Immature natural killer cell (primary cell): Measurements from ENCODE around the gene KSR1. TPM values are rescaled to one million over a fixed set of nuclear protein-coding genes. Genes with fewer than 3 reads are reported as not detected.
A peak's percentile ranks its signal among the peaks of the same experiment; 100 is the strongest.

Experiments used
- DNase-seq, 3 donors: peaks; one replicate each; pipeline ENCODE4 v3.0.0; 2022; ENCODE audit warnings: mixed read lengths in 1 of 3
- H3K27ac Mint-ChIP-seq, 6 donors: one replicate each; pipeline ENCODE4 v1.8.0; 2020; ENCODE audit warnings: mixed read lengths in 6 of 6, mild to moderate bottlenecking in 5 of 6, inconsistent platforms in 4 of 6, moderate library complexity in 3 of 6
- H3K27me3 Mint-ChIP-seq, 3 donors: one replicate each; pipeline ENCODE4 v1.8.0; 2020 to 2021; ENCODE audit warnings: low read depth in 3 of 3, mild to moderate bottlenecking in 3 of 3, mixed read lengths in 3 of 3, moderate library complexity in 3 of 3, inconsistent platforms in 1 of 3
- H3K36me3 Mint-ChIP-seq, 3 donors: one replicate each; pipeline ENCODE4 v1.8.0; 2020; ENCODE audit warnings: mixed read lengths in 3 of 3, inconsistent platforms in 2 of 3, mild to moderate bottlenecking in 2 of 3
- H3K4me1 Mint-ChIP-seq, 2 donors: one replicate each; pipeline ENCODE4 v1.8.0; 2020; ENCODE audit warnings: inconsistent platforms in 2 of 2, mild to moderate bottlenecking in 2 of 2, mixed read lengths in 2 of 2, moderate library complexity in 1 of 2
- H3K4me3 Mint-ChIP-seq, 5 donors: one replicate each; pipeline ENCODE4 v1.8.0; 2020; ENCODE audit warnings: mild to moderate bottlenecking in 5 of 5, mixed read lengths in 5 of 5, inconsistent platforms in 3 of 5, moderate library complexity in 3 of 5
- H3K9me3 Mint-ChIP-seq, 6 donors: one replicate each; pipeline ENCODE4 v1.8.0; 2020; ENCODE audit warnings: mild to moderate bottlenecking in 6 of 6, mixed read lengths in 6 of 6, inconsistent platforms in 4 of 6, moderate library complexity in 3 of 6
- polyA plus RNA-seq, 3 donors: library from polyadenylated mRNA; unstranded; fragments of 300-500 nt; fragmentation: Illumina TruSeq; gene quantifications; one replicate each; pipeline ENCODE4 v1.2.3, GENCODE V29; 2021

Gene KSR1
- polyA plus RNA-seq, 3 donors from 2014 or later: 1.8 to 5.6 (median 2.6) TPM

DNA sequence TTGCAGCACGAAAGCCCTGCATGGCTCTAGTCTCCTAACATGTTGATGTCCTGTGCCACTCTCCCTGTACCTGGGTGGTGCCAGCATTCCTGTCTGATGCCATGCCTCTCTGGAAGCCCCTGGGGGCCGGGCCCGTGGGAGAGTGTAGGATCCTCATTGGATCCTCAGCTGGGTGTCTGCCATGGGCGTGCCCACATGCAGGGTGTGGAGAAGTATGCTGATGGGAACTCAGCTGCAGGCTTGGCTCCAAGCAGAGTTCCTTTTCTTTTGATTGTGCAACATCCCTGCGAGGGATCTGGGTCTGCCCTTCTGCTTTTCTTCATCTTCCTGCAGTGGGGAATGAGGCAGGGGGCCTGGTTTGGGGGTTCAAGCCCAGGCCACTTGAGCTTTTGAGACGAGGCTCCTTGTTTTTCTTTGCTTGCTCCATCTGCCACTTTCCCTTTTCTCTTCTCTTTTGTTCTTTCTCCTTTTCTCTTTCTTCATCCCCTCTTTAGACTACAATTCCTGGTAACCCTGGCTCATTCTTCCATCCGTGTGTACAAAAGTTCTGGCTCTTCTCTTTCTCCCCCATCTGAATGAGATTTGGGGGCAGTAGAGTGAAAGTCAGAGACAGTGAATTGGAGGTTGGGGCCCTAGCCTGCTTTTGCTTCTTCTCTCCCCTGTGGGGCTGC is 32.9 kb downstream of the KSR1 start:
- Mint-ChIP-seq H3K27ac (no peak overlapping the region), H3K9me3 (no peaks in the 10 kb centered on the region), H3K4me1 (peaks cover 15 to 52% of the 10 kb centered on the region in 2 donors), H3K27me3 (peaks cover 0 to 2% (median 1%) of the 10 kb centered on the region in 3 donors), H3K36me3 (peaks cover 0 to 4% (median 0%) of the 10 kb centered on the region in 3 donors), H3K4me3 (no peak overlapping the region)
- no peak for DNase-seq

DNA sequence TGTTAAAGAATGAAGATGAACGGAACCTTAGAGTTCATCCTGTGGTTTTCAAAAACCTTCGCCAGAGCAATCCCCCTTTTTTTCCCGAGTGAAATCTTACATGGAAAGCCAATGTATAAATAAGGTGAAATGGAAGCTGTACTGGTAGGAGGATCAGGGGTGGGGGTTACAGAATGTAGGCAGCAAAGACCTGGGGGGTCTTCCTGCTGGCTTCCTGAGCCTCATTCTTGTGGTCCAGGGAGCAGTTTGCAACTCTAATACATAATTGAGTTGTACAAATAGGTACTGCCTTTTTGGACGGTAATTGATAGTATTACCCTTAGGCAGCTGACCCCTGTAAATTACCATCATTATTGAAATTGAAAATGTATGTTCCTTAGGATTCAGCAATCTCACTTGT is 34.1 kb downstream of the KSR1 start:
- DNase-seq: no peak
- peaks cover 0 to 4% (median 0%) of the 10 kb centered on the region in 3 donors for H3K36me3 Mint-ChIP-seq
- H3K9me3 Mint-ChIP-seq: no peaks in the 10 kb centered on the region
- peaks cover 15 to 55% of the 10 kb centered on the region in 2 donors for H3K4me1 Mint-ChIP-seq
- peak overlapping the region in 1 of 6 donors; percentile 30 for H3K27ac Mint-ChIP-seq
- H3K4me3 Mint-ChIP-seq: no peak overlapping the region
- H3K27me3 Mint-ChIP-seq: peaks cover 0 to 2% (median 0%) of the 10 kb centered on the region in 3 donors

DNA sequence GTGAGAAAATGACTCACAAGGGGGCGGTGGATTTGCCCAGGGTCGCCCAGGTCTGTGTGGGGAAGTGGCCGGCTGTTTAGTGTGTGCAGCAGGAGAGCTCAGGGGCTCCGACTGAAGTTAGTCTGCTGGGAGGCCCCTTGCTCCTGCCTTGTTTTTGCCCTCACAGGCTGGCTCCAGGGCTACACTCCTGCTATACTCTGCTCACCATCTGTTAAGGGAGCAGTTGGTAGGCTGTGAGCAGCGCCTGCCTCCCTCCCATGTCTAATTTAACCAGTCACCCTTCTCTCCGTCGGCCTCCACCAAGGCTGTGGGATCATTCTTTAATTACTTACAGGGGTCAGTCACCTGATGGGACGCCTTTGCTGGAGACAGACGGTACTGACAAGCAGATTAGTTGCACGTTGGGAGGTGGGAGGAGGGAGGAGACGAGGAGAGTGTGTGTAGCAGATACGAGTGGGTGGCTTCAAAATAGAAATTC is 35.5 kb downstream of the KSR1 start:
- Mint-ChIP-seq H3K4me3 (peak overlapping the region in 1 of 5 donors; percentile 15), H3K27ac (peak overlapping the region in 4 of 6 donors; percentile 12 to 26 (median 20)), H3K27me3 (peaks cover 0 to 2% (median 0%) of the 10 kb centered on the region in 3 donors), H3K9me3 (no peaks in the 10 kb centered on the region), H3K36me3 (peaks cover 0 to 4% (median 0%) of the 10 kb centered on the region in 3 donors), H3K4me1 (peaks cover 15 to 55% of the 10 kb centered on the region in 2 donors)
- no peak for DNase-seq

DNA sequence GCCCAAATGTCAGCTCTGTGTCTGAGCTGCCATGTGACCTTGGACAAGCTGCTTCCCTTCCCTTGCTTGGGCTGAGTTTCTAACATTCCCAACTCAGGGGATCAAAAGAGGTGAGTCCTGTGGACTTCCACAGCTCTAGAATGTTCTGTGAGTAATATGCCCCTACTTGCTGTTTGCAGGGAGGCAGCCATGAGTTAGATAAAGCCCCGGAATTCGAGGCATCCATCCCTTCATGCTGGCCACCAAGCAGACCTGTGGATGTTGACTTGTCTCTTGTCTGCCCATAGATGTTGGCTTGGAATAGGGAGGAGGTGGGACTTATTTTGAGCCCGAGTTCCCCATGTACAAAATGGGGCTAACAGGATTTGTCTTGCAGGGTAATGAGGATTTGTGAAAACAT is 36.2 kb downstream of the KSR1 start:
- DNase-seq: no peak
- Mint-ChIP-seq H3K9me3 (no peaks in the 10 kb centered on the region), H3K4me3 (no peak overlapping the region), H3K27me3 (peaks cover 0 to 2% (median 0%) of the 10 kb centered on the region in 3 donors), H3K4me1 (peaks cover 15 to 55% of the 10 kb centered on the region in 2 donors), H3K36me3 (peaks cover 0 to 4% (median 0%) of the 10 kb centered on the region in 3 donors), H3K27ac (peak overlapping the region in 1 of 6 donors; percentile 13)

DNA sequence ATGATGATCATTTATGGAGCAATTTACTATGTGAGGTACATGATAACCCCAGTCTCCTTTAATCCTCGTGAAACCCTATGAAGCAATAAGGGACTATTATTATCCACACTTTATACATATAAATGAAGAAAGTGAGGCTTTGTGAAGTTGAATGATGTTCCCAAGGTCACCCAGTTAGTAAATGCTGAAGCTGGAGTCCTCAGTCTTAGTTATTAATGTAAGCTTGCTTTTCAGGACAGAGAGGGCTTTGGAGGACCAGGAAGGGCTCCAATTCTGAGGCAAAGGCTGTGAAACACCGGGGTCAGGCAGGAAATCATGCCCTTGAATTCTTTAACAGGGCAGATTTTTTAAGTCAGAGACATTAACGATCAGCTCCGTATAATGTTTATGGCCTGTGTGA is 36.8 kb downstream of the KSR1 start:
- Mint-ChIP-seq H3K36me3 (peaks cover 0 to 4% (median 0%) of the 10 kb centered on the region in 3 donors), H3K27ac (peak overlapping the region in 1 of 6 donors; percentile 13), H3K27me3 (peaks cover 0 to 2% (median 0%) of the 10 kb centered on the region in 3 donors), H3K4me3 (no peak overlapping the region), H3K9me3 (no peaks in the 10 kb centered on the region), H3K4me1 (peaks cover 15 to 50% of the 10 kb centered on the region in 2 donors)
- no peak for DNase-seq

DNA sequence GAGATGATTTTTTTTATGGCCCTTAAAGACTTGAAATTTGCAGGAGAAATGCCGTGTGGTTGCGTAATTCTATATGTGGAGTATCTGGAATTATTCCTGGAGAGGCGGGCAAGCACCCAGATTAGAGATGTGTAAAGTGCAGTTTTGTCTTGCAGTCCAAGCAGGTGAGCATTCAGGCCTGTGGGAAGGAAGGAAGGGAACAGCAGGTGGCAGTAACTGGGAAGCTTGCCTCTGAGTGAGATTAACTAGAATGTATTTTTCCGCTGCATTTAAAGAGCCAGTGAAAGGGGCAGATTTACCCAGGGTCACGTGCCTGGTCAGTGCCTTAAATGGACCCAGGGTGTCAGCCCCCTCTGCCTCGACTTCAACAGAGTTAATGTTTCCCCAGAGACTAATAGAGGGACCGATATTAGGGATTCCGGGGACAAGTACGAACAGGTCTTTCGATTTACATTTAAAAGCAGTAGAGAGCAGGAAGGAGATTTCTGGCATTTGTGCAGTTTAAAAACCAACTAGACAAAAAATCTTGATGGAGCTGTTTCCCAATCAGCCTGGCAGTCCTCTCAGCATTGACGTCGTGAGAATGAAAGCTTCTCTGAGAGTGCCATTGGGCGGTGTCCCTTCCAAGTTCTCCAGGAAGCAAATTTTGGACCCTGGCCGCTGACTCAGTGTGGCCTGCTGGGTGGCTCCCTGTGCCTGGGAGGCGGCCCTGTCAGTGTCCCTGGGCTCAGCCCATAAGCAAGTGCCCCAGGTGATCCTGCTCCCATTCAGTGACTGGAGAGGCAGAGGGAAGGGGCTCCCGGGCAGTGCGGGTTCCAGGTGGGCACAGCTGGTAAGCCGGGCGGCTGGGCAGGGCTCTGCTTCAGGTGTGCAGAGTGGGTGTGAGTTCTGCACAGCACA is 38.2 kb downstream of the KSR1 start:
- DNase-seq: no peak
- Mint-ChIP-seq H3K4me3 (no peak overlapping the region), H3K4me1 (peaks cover 16 to 53% of the 10 kb centered on the region in 2 donors), H3K36me3 (peaks cover 0 to under 1% (median 0%) of the 10 kb centered on the region in 3 donors), H3K27me3 (peaks cover 0 to 2% (median 0%) of the 10 kb centered on the region in 3 donors), H3K27ac (no peak overlapping the region), H3K9me3 (no peaks in the 10 kb centered on the region)

DNA sequence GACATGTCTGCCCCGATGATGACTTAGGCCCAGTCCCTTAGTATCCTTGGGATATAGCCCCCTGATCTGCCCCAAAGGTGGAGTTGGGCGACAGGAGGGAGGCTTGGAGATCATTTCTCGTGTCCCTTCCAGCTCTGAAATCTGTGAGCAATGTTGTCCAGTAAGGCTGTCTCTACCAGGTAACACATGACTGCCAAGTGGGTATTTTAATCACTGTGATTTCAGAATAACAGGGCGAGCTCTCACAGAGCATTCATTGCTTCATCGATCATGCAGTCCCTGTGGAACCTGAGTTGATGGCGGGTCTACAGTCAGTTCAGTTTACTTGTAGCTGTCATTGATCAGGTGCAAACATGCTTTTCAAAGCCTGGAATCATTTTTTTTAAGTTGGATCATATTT is 39.2 kb downstream of the KSR1 start:
- H3K4me3 Mint-ChIP-seq: no peak overlapping the region
- H3K4me1 Mint-ChIP-seq: peaks cover 16 to 48% of the 10 kb centered on the region in 2 donors
- peaks cover 0 to 8% (median 0%) of the 10 kb centered on the region in 3 donors for H3K36me3 Mint-ChIP-seq
- H3K27ac Mint-ChIP-seq: no peak overlapping the region
- H3K9me3 Mint-ChIP-seq: no peaks in the 10 kb centered on the region
- no peak for DNase-seq
- peaks cover 0 to 2% (median 0%) of the 10 kb centered on the region in 3 donors for H3K27me3 Mint-ChIP-seq

DNA sequence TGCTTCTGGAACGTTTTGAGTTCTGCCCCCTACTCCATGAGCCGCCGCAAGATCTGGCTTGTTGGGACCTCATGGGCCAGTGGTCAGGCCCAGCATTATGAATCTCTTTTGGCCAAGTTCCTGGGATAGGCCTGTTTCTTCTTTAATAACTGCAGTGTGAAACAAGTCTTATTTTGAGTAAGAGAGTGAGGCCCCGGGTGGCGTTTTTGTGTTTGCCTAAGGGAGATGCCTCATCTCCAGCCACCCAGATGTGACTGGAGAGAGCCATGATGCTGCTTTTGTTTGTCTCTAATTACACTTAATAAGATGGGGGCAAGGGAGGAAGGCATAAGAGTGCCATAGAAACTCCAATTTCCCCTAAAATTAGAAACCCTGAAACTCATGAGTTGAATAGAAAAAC is 39.8 kb downstream of the KSR1 start:
- H3K27ac Mint-ChIP-seq: no peak overlapping the region
- no peak for DNase-seq
- H3K9me3 Mint-ChIP-seq: no peaks in the 10 kb centered on the region
- H3K36me3 Mint-ChIP-seq: peaks cover 0 to 9% (median 0%) of the 10 kb centered on the region in 3 donors
- H3K4me3 Mint-ChIP-seq: no peak overlapping the region
- peaks cover 14 to 42% of the 10 kb centered on the region in 2 donors for H3K4me1 Mint-ChIP-seq
- H3K27me3 Mint-ChIP-seq: peaks cover 0 to 2% (median 0%) of the 10 kb centered on the region in 3 donors

DNA sequence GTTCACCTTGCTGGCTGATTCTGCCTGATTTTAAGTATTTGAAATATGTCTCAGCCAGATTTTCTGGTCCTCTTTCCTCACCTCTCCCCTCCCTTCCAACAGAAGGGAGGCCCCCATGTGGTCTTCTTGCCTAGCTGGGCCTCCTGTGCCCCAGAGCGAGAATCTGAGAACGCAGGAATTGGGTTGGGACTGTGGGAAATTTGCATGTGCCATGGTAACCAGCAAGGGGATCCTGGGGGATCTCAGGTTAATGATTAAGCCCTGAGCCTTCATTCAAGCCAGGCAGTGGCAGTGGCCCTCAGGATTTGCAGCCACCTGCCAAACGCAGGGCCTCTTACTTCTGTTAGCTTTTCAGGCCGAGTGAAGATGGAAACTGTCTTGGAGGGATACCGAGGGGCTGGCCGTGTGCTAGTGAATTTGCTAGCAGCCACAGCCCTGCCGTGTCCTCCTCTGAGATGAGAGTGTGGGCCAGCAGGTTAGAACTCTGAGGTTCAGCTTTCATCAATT is 40.2 kb downstream of the KSR1 start:
- H3K27ac Mint-ChIP-seq: no peak overlapping the region
- no peaks in the 10 kb centered on the region for H3K9me3 Mint-ChIP-seq
- no peak overlapping the region for H3K4me3 Mint-ChIP-seq

DNA sequence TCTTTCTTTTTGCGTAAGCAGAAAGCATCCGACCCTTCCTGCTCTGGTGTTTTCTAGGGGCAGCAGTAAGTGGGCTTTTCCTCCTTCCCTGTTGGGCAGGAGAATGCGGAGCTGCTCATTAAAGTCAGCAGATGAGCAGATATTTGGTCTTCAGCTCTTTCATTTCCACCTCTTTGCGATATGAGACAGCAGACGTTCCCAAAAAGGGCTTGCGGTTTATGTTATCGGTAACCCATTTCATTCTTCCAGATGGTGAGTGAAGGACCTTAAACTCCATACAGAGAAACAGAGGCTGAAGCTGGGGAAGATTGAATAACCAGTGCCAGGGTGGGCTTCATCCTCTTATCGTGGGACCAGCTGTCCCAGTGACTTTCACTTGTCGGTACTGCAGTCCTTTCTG is 40.7 kb downstream of the KSR1 start:
- Mint-ChIP-seq H3K27ac (peak overlapping the region in 1 of 6 donors; percentile 18), H3K36me3 (peaks cover 0 to 9% (median 0%) of the 10 kb centered on the region in 3 donors), H3K4me3 (no peak overlapping the region), H3K4me1 (peaks cover 4 to 33% of the 10 kb centered on the region in 2 donors), H3K9me3 (no peaks in the 10 kb centered on the region), H3K27me3 (peaks cover 0 to 2% (median 0%) of the 10 kb centered on the region in 3 donors)
- no peak for DNase-seq

More for the DNA sequence above, 40.2 kb downstream of the KSR1 start:
- no peak for DNase-seq
- peaks cover 0 to 9% (median 0%) of the 10 kb centered on the region in 3 donors for H3K36me3 Mint-ChIP-seq
- peaks cover 0 to 2% (median 0%) of the 10 kb centered on the region in 3 donors for H3K27me3 Mint-ChIP-seq
- H3K4me1 Mint-ChIP-seq: peaks cover 9 to 37% of the 10 kb centered on the region in 2 donors

DNA sequence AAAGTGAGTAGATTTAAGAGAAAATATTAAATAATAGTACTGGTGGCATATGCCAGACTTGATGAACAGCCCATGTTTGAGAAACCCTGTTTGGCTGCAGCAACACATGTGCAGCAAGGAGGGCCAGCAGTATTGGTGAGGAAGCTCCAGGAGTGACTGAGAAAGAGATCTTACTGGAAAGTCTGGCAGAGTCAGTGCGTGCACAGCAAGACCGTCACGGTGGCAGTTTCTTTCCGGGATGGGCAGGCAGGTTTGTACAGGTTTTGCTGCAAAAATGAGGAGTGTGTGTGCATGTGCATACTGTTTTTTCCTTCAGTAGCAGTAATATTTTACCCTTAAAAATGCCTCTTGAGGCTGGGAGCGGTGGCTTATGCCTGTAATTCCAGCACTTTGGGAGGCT is 41.4 kb downstream of the KSR1 start:
- Mint-ChIP-seq H3K27ac (peak overlapping the region in 2 of 6 donors; percentile 16 to 49), H3K4me1 (peaks cover 4 to 29% of the 10 kb centered on the region in 2 donors), H3K27me3 (peaks cover 0 to 2% (median 0%) of the 10 kb centered on the region in 3 donors), H3K9me3 (no peaks in the 10 kb centered on the region), H3K36me3 (peaks cover 0 to 9% (median 0%) of the 10 kb centered on the region in 3 donors), H3K4me3 (no peak overlapping the region)
- DNase-seq: no peak

DNA sequence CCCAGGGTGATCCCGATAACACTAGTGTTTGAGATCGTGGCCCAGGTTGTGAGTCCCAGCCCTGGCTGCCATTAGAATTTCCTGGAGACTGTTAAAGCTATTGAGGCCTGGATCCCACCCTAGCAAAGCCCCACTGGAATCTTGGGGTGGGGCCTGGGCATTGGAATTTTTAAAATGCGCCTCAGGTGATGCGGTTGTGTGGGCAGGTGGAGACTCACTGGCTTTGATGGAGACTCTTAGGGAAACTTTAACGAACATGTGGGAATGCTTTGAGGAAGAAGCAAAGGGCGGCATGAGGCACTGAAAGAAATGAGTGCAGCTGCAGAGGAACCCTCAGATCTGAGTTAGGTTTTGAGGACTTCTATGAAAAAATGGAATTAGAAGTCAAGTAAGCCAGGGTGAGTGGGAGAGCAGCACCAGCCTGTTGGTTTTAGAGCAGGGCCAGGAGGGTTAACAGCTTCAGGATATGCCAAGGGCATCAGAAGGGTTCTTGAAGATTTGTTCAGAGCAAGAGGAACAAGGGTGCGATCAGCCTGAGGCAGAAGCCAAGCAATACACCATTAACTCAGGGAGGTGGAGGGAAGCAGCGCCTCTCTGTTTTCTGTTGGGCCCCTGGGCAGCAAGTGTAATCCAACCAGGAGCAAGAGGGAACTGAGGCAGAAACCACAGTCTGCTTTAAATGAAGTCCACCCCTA is 42.5 kb downstream of the KSR1 start:
- H3K27ac Mint-ChIP-seq: no peak overlapping the region
- H3K36me3 Mint-ChIP-seq: peaks cover 0 to 9% (median 0%) of the 10 kb centered on the region in 3 donors
- peaks cover 0 to 2% (median 0%) of the 10 kb centered on the region in 3 donors for H3K27me3 Mint-ChIP-seq
- no peaks in the 10 kb centered on the region for H3K9me3 Mint-ChIP-seq
- peaks cover 4 to 26% of the 10 kb centered on the region in 2 donors for H3K4me1 Mint-ChIP-seq
- DNase-seq: no peak
- H3K4me3 Mint-ChIP-seq: no peak overlapping the region
